ENCODE results near the gene BCR. TPM values are rescaled to one million over a fixed set of nuclear protein-coding genes. Genes with fewer than 3 reads are reported as not detected.

The BCR gene
- total and polyA plus RNA-seq, 2 of the 8 experiments (the other 6 are each of a cell fraction or from before 2014, with no cell fraction given) = 66.7 to 130 TPM

- Histone ChIP-seq H3K23ac (ENCODE audit: insufficient read length) (no peak within 1 kb of the TSS), H4K20me1 (replicated peaks in 1 of 2; ENCODE audit: control insufficient read depth in 1 of 2, insufficient read depth in 2 of 2, low read length in 2 of 2) (no peaks in the 10 kb centered on the region), H3K79me1 (ENCODE audit: low read depth, low read length) (no peaks in the 10 kb centered on the region), H2AK5ac (ENCODE audit: low read depth, low read length) (no peak within 1 kb of the TSS), H3K4me1 (replicated peaks in 1 of 4; ENCODE audit: control insufficient read depth in 3 of 4, insufficient read depth in 4 of 4, low read length in 3 of 4) (peaks cover 0 to 21% (median 9%) of the 10 kb centered on the region in 4 experiments; a peak in 5 of 7 replicates), H3K79me2 (ENCODE audit: control insufficient read depth in 1 of 2, insufficient read depth in 2 of 2, low read length in 2 of 2) (no peaks in the 10 kb centered on the region), H3K27ac (ENCODE audit: low read depth, low read length) (no peak within 1 kb of the TSS), H4K91ac (replicated peaks; ENCODE audit: insufficient read length, low read length) (no peak within 1 kb of the TSS), H3K9ac (replicated peaks in 1 of 4; ENCODE audit: extremely low read depth in 1 of 4, low read depth in 3 of 4, low read length in 3 of 4) (peak within 1 kb of the TSS in 1 of 4 experiments; percentile 20; a peak in 2 of 7 replicates), H2BK15ac (ENCODE audit: low read length) (no peak within 1 kb of the TSS), H3K18ac (ENCODE audit: extremely low read depth, low read length) (no peak within 1 kb of the TSS; the same call in 1 of the 2 replicates), H3K4me3 (ENCODE audit: extremely low read depth in 1 of 4, insufficient read depth in 2 of 4, low read depth in 3 of 4, low read length in 4 of 4) (peak within 1 kb of the TSS; percentile 33 to 65 (median 59)), H3K27me3 (replicated peaks in 1 of 4; ENCODE audit: control insufficient read depth in 3 of 4, extremely low read depth in 1 of 4, insufficient read depth in 3 of 4, low read length in 3 of 4) (peaks cover 0 to 14% (median 7%) of the 10 kb centered on the region in 4 experiments; a peak in 5 of 7 replicates), H4K8ac (ENCODE audit: extremely low read depth, insufficient read depth, low read length) (peak within 1 kb of the TSS; percentile 90), H2AFZ (ENCODE audit: low read length) (no peak within 1 kb of the TSS), H3K56ac (replicated peaks; ENCODE audit: insufficient read length, low read depth, low read length) (no peak within 1 kb of the TSS), H2BK120ac (replicated peaks; ENCODE audit: low read depth, low read length) (no peak within 1 kb of the TSS), H2BK20ac (ENCODE audit: low read length) (no peak within 1 kb of the TSS), H3K14ac (ENCODE audit: insufficient read length) (no peak within 1 kb of the TSS), H3K4ac (replicated peaks; ENCODE audit: insufficient read length, low read depth, low read length) (no peak within 1 kb of the TSS), H3K36me3 (ENCODE audit: control insufficient read depth in 2 of 4, insufficient read depth in 4 of 4, low read length in 3 of 4) (no peaks in the 10 kb centered on the region), H3K23me2 (ENCODE audit: low read depth, low read length) (peaks cover 6% of the 10 kb centered on the region; the same call in 1 of the 2 replicates), H3K4me2 (ENCODE audit: insufficient read depth in 1 of 2, low read depth in 2 of 2, low read length in 2 of 2) (peak within 1 kb of the TSS; percentile 56 to 92), H2BK5ac (ENCODE audit: low read depth, low read length) (0 out of 2 replicates have a peak within 1 kb of the TSS, but pooled peaks have one; percentile 54), H3K9me3 (ENCODE audit: insufficient read depth in 2 of 2, low read depth in 1 of 2, low read length in 1 of 2) (no peaks in the 10 kb centered on the region), H4K5ac (ENCODE audit: insufficient read length, low read depth, low read length) (no peak within 1 kb of the TSS), H2BK12ac (ENCODE audit: low read depth, low read length) (no peak within 1 kb of the TSS)
- 9% methylated on average over 59 of the region's 62 CpGs; no CpG with 5 or more reads in 1 of the 2 experiments for WGBS, 2 experiments (ENCODE audit: extremely low coverage in 1 of 2, insufficient coverage in 1 of 2, insufficient read length in 1 of 2, insufficient replicate concordance in 2 of 2, low coverage in 1 of 2, low lambda C conversion rate in 2 of 2, missing lambda C conversion rate in 1 of 2)
- CTCF ChIA-PET (ENCODE audit: partially characterized antibody) = interaction anchor here (0.5 to 5.8 kb wide), 8 partner anchors 11 to 189 kb away, joined by 3 to 49 read pairs (median 3); no protein-coding TSS in a partner anchor
- POLR2A ChIA-PET (ENCODE audit: partially characterized antibody) = interaction anchor here (1.5 to 2.1 kb wide), 2 partner anchors 11 to 12 kb away, joined by 3 to 6 read pairs; no protein-coding TSS in a partner anchor
- FAIRE-seq (peak; percentile 45), DNase-seq (ENCODE audit: low read depth in 1 of 2, low spot score in 2 of 2) (peak; percentile 96 to 98)
- TF ChIP-seq EGR1 (IDR thresholded peaks at IDR 0.05; ENCODE audit: borderline replicate concordance, low read depth, low read length) = peak; percentile 84; the same call in 1 of the 2 replicates
- no peak for TF ChIP-seq POU5F1 (IDR thresholded peaks at IDR 0.05; ENCODE audit: low read depth, low read length)
- TF ChIP-seq CTCF (IDR thresholded peaks at IDR 0.05; ENCODE audit: control extremely low read depth in 1 of 3, insufficient read depth in 1 of 3, low read depth in 1 of 3, low read length in 3 of 3) = no peak
- TF ChIP-seq E2F6 (IDR thresholded peaks at IDR 0.05) = peak; percentile 70
- 0 out of 2 replicates have a peak, but pooled peaks have one; percentile 17 for TF ChIP-seq CREB1 (IDR thresholded peaks at IDR 0.05)
- peak; percentile 45; the same call in 1 of the 2 replicates for TF ChIP-seq SP1 (IDR thresholded peaks at IDR 0.05; ENCODE audit: low read depth, low read length)
- no peak for TF ChIP-seq KDM5A (IDR thresholded peaks at IDR 0.05; ENCODE audit: low read length)
Measured at GRCh38 chr22:23144932-23145877, 35.1 kb upstream of the BCR start, which contains the start of gene RAB36. TSS of gene RAB36 (plus strand) at chr22:23145477. CDS start at chr22:23146617, 1,140 bp downstream.

All from H1 (cell line).